ENCODE results near the gene ERN1. TPM values are rescaled to one million over a fixed set of nuclear protein-coding genes. Genes with fewer than 3 reads are reported as not detected.

The ERN1 gene
- total RNA-seq, 4 donors from 2014 or later = 8.4 to 12.8 (median 12.1) TPM

DNA sequence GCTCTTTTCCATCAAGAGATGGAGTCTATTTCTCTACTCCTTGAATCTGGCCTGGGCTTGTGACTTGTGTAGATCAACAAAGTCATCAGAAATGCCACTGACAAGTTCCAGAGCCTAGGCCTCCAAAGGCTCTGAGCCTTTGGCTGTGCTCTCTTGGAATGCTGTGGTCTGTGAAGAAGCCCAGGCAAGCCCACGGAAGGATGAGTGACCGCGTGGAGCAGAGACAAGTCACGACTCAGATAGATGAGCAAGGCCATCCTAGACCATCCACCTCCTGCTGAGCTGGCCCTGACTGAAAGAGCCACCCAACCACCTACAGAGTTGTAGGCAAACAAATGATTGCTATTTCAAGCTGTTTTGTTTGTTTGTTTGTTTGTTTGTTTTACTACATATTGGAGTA is 97.9 kb downstream of the ERN1 start:
- no peak for TF ChIP-seq POLR2AphosphoS5 (IDR thresholded peaks at IDR 0.05)
- TF ChIP-seq POLR2A (IDR thresholded peaks at IDR 0.05) = no peak
- TF ChIP-seq EP300 (IDR thresholded peaks at IDR 0.05) = no peak
- TF ChIP-seq CTCF (IDR thresholded peaks at IDR 0.05) = no peak
- ATAC-seq = no peak
- WGBS, 2 donors (ENCODE audit: low coverage in 1 of 2) = 70 to 83% methylated on average over 2 to 3 of the region's 4 CpGs
- Histone ChIP-seq H3K9me3 (no peaks in the 10 kb centered on the region), H3K27me3 (no peaks in the 10 kb centered on the region), H3K36me3 (no peaks in the 10 kb centered on the region), H3K4me3 (no peak overlapping the region), H3K27ac (no peak overlapping the region), H3K4me1 (no peaks in the 10 kb centered on the region)

GRCh38 chr17:64028874-64029464 is 101.0 kb downstream of the ERN1 start:
- Histone ChIP-seq H3K4me3 (no peak overlapping the region), H3K4me1 (peaks cover 0 to 8% (median 0%) of the 10 kb centered on the region in 3 donors), H3K9me3 (no peaks in the 10 kb centered on the region), H3K27me3 (peaks cover 5% of the 10 kb centered on the region), H3K27ac (no peak overlapping the region), H3K36me3 (no peaks in the 10 kb centered on the region)
- TF ChIP-seq CTCF (IDR thresholded peaks at IDR 0.05) (peak; percentile 63 to 80 (median 68)), POLR2A (IDR thresholded peaks at IDR 0.05) (no peak)
- ATAC-seq = no peak
- WGBS, 2 donors (ENCODE audit: low coverage in 1 of 2) = 10 to 27% methylated on average over 2 to 3 of the region's 3 CpGs

DNA sequence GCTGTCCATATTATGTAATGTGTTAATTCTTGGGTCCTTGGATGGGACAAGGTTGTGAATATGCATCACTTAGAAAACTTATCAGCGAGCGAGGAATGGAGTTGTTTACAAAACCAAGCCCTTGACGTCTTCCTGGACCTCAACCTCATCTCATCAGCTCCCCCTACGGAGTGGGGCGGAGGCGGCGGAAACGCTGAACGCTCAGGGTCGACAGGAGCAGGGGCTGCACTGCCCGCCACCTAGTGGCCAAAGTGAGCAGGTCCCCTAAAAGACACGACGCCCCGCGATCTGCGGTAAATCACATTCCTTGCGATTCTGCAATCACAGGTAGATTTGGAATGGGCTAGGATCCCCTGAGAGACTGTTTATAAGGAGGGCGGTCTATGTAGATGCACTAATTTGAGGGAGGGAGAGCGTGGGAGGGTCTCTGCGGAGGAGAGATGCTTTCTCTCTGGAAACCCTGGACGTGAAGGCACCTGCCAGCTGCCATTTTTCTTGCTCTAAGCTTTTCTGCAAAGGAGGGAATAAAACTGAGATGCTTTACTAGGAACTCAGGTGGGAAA is 104.1 kb downstream of the ERN1 start:
- Histone ChIP-seq H3K4me1 (peaks cover 0 to 8% (median 0%) of the 10 kb centered on the region in 3 donors), H3K27ac (peak overlapping the region in 1 of 4 donors; percentile 47), H3K9me3 (no peaks in the 10 kb centered on the region), H3K36me3 (no peaks in the 10 kb centered on the region), H3K4me3 (no peak overlapping the region), H3K27me3 (peaks cover 5% of the 10 kb centered on the region)
- peak; percentile 77 for ATAC-seq
- WGBS, 2 donors (ENCODE audit: low coverage in 1 of 2) = 0 to 8% methylated on average over 5 to 11 of the region's 21 CpGs
- peak; percentile 80 to 93 (median 92) for TF ChIP-seq CTCF (IDR thresholded peaks at IDR 0.05)
- no peak for TF ChIP-seq POLR2A (IDR thresholded peaks at IDR 0.05)

- Histone ChIP-seq H3K36me3 (no peaks in the 10 kb centered on the region), H3K4me3 (no peak overlapping the region), H3K27me3 (peaks cover 5% of the 10 kb centered on the region), H3K27ac (peak overlapping the region in 1 of 4 donors; percentile 47), H3K9me3 (no peaks in the 10 kb centered on the region), H3K4me1 (peaks cover 0 to 8% (median 0%) of the 10 kb centered on the region in 3 donors)
- TF ChIP-seq POLR2A (IDR thresholded peaks at IDR 0.05) (no peak), POLR2AphosphoS5 (IDR thresholded peaks at IDR 0.05) (no peak), EP300 (IDR thresholded peaks at IDR 0.05) (no peak), CTCF (IDR thresholded peaks at IDR 0.05) (no peak)
- WGBS, 2 donors (ENCODE audit: low coverage in 1 of 2) = 30 to 53% methylated on average over 6 to 10 of the region's 19 CpGs
- ATAC-seq = no peak
These were observed 104.9 kb downstream of the ERN1 start for GRCh38 chr17:64024781-64025731.

Data from gastroesophageal sphincter (tissue), 4 donors.